K562 (cell line): Measurements from ENCODE around the gene TUBB2A. TPM values are rescaled to one million over a fixed set of nuclear protein-coding genes. Genes with fewer than 3 reads are reported as not detected.

Experiments used
- ATAC-seq: fragments of 200-7000 bp; cut with Tn5 transposase; 3 replicates; pipeline ENCODE4 v1.9.1; 2020; ENCODE audit warnings: moderate library complexity
- BruUV-seq: library from RNA; stranded (reverse); fragments of 400-500 nt; replicated peaks from 2 replicates; lab custom pipeline; 2021; lab: Mats Ljungman, UMichigan
- CTCF ChIA-PET: fragments of 300-600 bp; formaldehyde crosslinking; extraction: SDS; loops from one replicate; lab custom pipeline; 2021; ENCODE audit warnings: low intra/inter-chr PET ratio; lab: Yijun Ruan, JAX
- POLR2A ChIA-PET: fragments of 300-600, 350-650 bp; sonication (Branson Sonifier 250); formaldehyde crosslinking; extraction: SDS; loops from one replicate; lab custom pipeline; 2021; ENCODE audit warnings: antibody characterized with exemption, inconsistent platforms; lab: Yijun Ruan, JAX
- DNase-seq, 4 experiments: peaks; one replicate each; pipeline versions ENCODE4 v3.0.0 to v3.0.0-alpha.2; 2011 to 2018; ENCODE audit warnings: low spot score in 3 of 4, mixed read lengths in 3 of 4; ENCODE audit errors: extremely low read depth in 1 of 4
- FAIRE-seq: peaks from 2 replicates; lab custom pipeline; 2011; peaks lifted over from hg19 to GRCh38; lab: Jason Lieb, UNC
- H2AFZ ChIP-seq: 2 replicates; pipeline ENCODE4 v1.6.0; 2011; ENCODE audit warnings: low read depth, low read length, control low read depth, inconsistent platforms
- H3K27ac ChIP-seq: fragments of 200-600 bp; 3 replicates; pipeline ENCODE4 v1.8.0; 2011; ENCODE audit warnings: low read depth, mild to moderate bottlenecking, control low read depth, inconsistent platforms, low read length, moderate library complexity, mixed read lengths; ENCODE audit errors: extremely low read depth
- H3K27me3 ChIP-seq, 2 experiments: fragments of 300-600 bp in 1 of 2; 2 replicates in 1 of 2; 3 replicates in 1 of 2; pipeline versions ENCODE4 v1.6.0 to v1.8.0; 2011; ENCODE audit warnings: inconsistent platforms in 2 of 2, low read length in 2 of 2, mild to moderate bottlenecking in 1 of 2, mixed read lengths in 1 of 2, moderate library complexity in 1 of 2; ENCODE audit not compliant: control insufficient read depth in 2 of 2, insufficient read depth in 2 of 2
- H3K36me3 ChIP-seq: fragments of 300-600 bp; 3 replicates; pipeline ENCODE4 v1.8.0; 2011; ENCODE audit warnings: mild to moderate bottlenecking, low read length, inconsistent platforms; ENCODE audit not compliant: control insufficient read depth, insufficient read depth
- H3K4me1 ChIP-seq, 2 experiments: fragments of 200-600 bp in 1 of 2; replicated peaks in 1 of 2; 2 replicates in 1 of 2; 3 replicates in 1 of 2; pipeline versions ENCODE4 v1.5.1 to v1.8.0; 2011; ENCODE audit warnings: inconsistent platforms in 2 of 2, low read length in 2 of 2, mild to moderate bottlenecking in 1 of 2, mixed read lengths in 1 of 2, moderate library complexity in 1 of 2; ENCODE audit not compliant: control insufficient read depth in 2 of 2, insufficient read depth in 2 of 2
- H3K4me2 ChIP-seq: 2 replicates; pipeline ENCODE4 v1.6.1; 2011; ENCODE audit warnings: low read length, control low read depth, inconsistent platforms, mixed read lengths; ENCODE audit not compliant: insufficient read depth
- H3K4me3 ChIP-seq: fragments of 200-600 bp; sonication (generic), shearing (Covaris generic); 2 replicates; pipeline ENCODE4 v1.5.1; 2016; ENCODE audit warnings: control low read depth, inconsistent platforms
- H3K79me2 ChIP-seq: fragments of 200-600 bp; 3 replicates; pipeline ENCODE4 v1.8.0; 2011; ENCODE audit warnings: low read length, inconsistent platforms; ENCODE audit not compliant: control insufficient read depth, insufficient read depth
- H3K9ac ChIP-seq, 2 experiments: 2 replicates each; pipeline versions ENCODE4 v1.6.0 to v1.6.1; 2011; ENCODE audit warnings: low read depth in 2 of 2, low read length in 2 of 2, control low read depth in 1 of 2, inconsistent platforms in 1 of 2, mild to moderate bottlenecking in 1 of 2, mixed read lengths in 1 of 2; ENCODE audit not compliant: insufficient read depth in 1 of 2
- H3K9me1 ChIP-seq: one replicate; pipeline ENCODE4 v1.6.0; 2011; ENCODE audit warnings: inconsistent platforms, mild to moderate bottlenecking, low read length, moderate library complexity; ENCODE audit not compliant: control insufficient read depth, insufficient read depth
- H3K9me3 ChIP-seq: replicated peaks from 2 replicates; pipeline ENCODE4 v1.5.1; 2011; ENCODE audit warnings: low read depth, low read length, inconsistent platforms; ENCODE audit not compliant: control insufficient read depth, insufficient read depth
- H4K20me1 ChIP-seq: replicated peaks from 2 replicates; pipeline ENCODE4 v1.6.1; 2011; ENCODE audit warnings: low read length, inconsistent platforms, mixed read lengths; ENCODE audit not compliant: control insufficient read depth, insufficient read depth
- BDP1 ChIP-seq: IDR thresholded peaks from 3 replicates; pipeline ENCODE4 v1.6.1; 2011; ENCODE audit not compliant: insufficient read length, insufficient read depth
- CUX1 ChIP-seq: fragments of 200-800 bp; sonication (Bioruptor generic); IDR thresholded peaks from 2 replicates; pipeline ENCODE4 v1.6.1; 2016; ENCODE audit warnings: missing genetic modification characterization, missing compliant biosample characterization
- ESRRA ChIP-seq: fragments of 450-650 bp; IDR thresholded peaks from 2 replicates; pipeline ENCODE4 v1.6.1; 2014; ENCODE audit warnings: low read depth, mild to moderate bottlenecking, moderate library complexity, borderline replicate concordance
- KLF6 ChIP-seq: fragments of 250-450 bp; sonication (Bioruptor Pico); IDR thresholded peaks from 2 replicates; pipeline ENCODE4 v1.4.0; 2020; ENCODE audit warnings: mild to moderate bottlenecking, moderate library complexity, borderline replicate concordance
- MLX ChIP-seq, 2 experiments: fragments of 450-650 bp in 1 of 2; sonication (generic) in 1 of 2; formaldehyde crosslinking; conservative IDR thresholded peaks; 2 replicates each; pipeline versions ENCODE4 v1.4.0 to v1.8.1; 2020 to 2022; ENCODE audit warnings: mild to moderate bottlenecking in 1 of 2, missing genetic modification reagents in 1 of 2
- USF1 ChIP-seq: sonication (generic); formaldehyde crosslinking; IDR thresholded peaks from 2 replicates; pipeline ENCODE4 v1.9.0; 2022; ENCODE audit warnings: mild to moderate bottlenecking, missing genetic modification reagents
- ZNF444 ChIP-seq: fragments of 250-450 bp; sonication (Bioruptor Pico); IDR thresholded peaks from 2 replicates; pipeline ENCODE4 v1.4.0; 2020; ENCODE audit warnings: mild to moderate bottlenecking, moderate library complexity
- ZNF584 ChIP-seq: fragments of 200-800 bp; sonication (Bioruptor generic); IDR thresholded peaks from 2 replicates; pipeline ENCODE4 v1.6.1; 2016; ENCODE audit warnings: low read depth, mild to moderate bottlenecking, missing genetic modification characterization, missing compliant biosample characterization
- WGBS: fragments of 100-300 bp; shearing (Covaris generic); methylation state at CpG from one replicate; pipeline ENCODE4 v1.1.6; 2016; ENCODE audit warnings: low coverage, mixed read lengths; ENCODE audit not compliant: insufficient coverage; ENCODE audit errors: missing lambda C conversion rate; 5-methylcytosine and 5-hydroxymethylcytosine counted together
- in situ Hi-C: fragments of 300-500 bp; cut with MboI; formaldehyde crosslinking; loops from 4 replicates; pipeline ENCODE4 v1.15.0; 2018; ENCODE audit warnings: inconsistent platforms, mixed read lengths
- intact Hi-C: fragments of 100-400 bp; cut with micrococcal nuclease; formaldehyde crosslinking; loops from 2 replicates; pipeline ENCODE4 v1.14.2; 2022
- polyA plus RNA-seq, 8 experiments: library from polyadenylated mRNA; depleted of rRNA in 4 of 8; stranded (reverse) in 5 of 8; unstranded in 3 of 8; fragments of >200 nt; fragmentation: Nextera tagmentation in 2 of 8; fragmentation: Illumina TruSeq in 1 of 8; extraction: Ambion mirVana in 2 of 8; extraction: Trizol in 1 of 8; gene quantifications; 2 replicates each; pipeline versions ENCODE4 v1.2.1 to v1.2.3, GENCODE V29; 2011 to 2014; ENCODE audit warnings: inconsistent platforms in 1 of 8, missing spikeins in 1 of 8
- total RNA-seq, 7 experiments: library from RNA; depleted of rRNA in 6 of 7; stranded (reverse); fragments of >200 nt in 6 of 7; fragmentation: Illumina TruSeq in 2 of 7; extraction: Trizol in 2 of 7; gene quantifications; 2 replicates each; pipeline versions ENCODE4 v1.2.1 to v1.2.3, GENCODE V29; 2011 to 2021; ENCODE audit warnings: low replicate concordance in 1 of 7

Gene TUBB2A
- total and polyA plus RNA-seq, 9 of the 15 experiments (the other 6 are each of a cell fraction or from before 2014, with no cell fraction given): 3.6 to 92.1 (median 45.6) TPM

GRCh38 chr6:3142536-3142935 is 14.8 kb downstream of the TUBB2A start (continued):
- TF ChIP-seq USF1: no peak
- no peak for TF ChIP-seq KLF6 (CRISPR knock-in tag)
- TF ChIP-seq, all 486 proteins: peak for 0

GRCh38 chr6:3140201-3140600 is 17.1 kb downstream of the TUBB2A start:
- Histone ChIP-seq H3K27ac (no peak overlapping the region), H3K36me3 (peaks cover 6% of the 10 kb centered on the region; the same call in 1 of the 3 replicates), H3K4me2 (no peak overlapping the region), H3K4me3 (no peak overlapping the region), H4K20me1 (no peaks in the 10 kb centered on the region), H3K27me3 (no peaks in the 10 kb centered on the region), H3K9ac (no peak overlapping the region), H3K4me1 (peaks cover 0 to 14% of the 10 kb centered on the region in 2 experiments; a peak in 3 of 5 replicates), H3K9me3 (no peaks in the 10 kb centered on the region), H2AFZ (no peak overlapping the region), H3K9me1 (no peaks in the 10 kb centered on the region), H3K79me2 (no peaks in the 10 kb centered on the region)
- ATAC-seq (no peak), DNase-seq (no peak), FAIRE-seq (no peak)
- no TSS peak for BruUV-seq
- ChIA-PET POLR2A (interaction anchor here (0.5 to 1.7 kb wide), 6 partner anchors 8 to 72 kb away, joined by 3 to 6 read pairs (median 5); partner anchors contain the start of genes RIPK1 and TUBB2A), CTCF (no interaction called here)
- no peak for TF ChIP-seq ZNF444 (CRISPR knock-in tag)
- TF ChIP-seq BDP1: no peak
- no peak for TF ChIP-seq MLX (CRISPR knock-in tag; conservative IDR thresholded peaks at IDR 0.05)
- no peak for TF ChIP-seq CUX1 (CRISPR knock-in tag)
- no peak for TF ChIP-seq ZNF584 (CRISPR knock-in tag)
- no peak for TF ChIP-seq ESRRA
- in situ Hi-C loops: no loop called here
- WGBS: 79% methylated on average over 20 of the region's 20 CpGs
- intact Hi-C loops: no loop called here
